Hematopoietic multipotent progenitor cell treated with erythropoietin and hydrocortisone succinate and interleukin-3 and kit ligand, for 15 days (in vitro differentiated cells): ENCODE results near the gene SEMA4D.
A peak's percentile ranks its signal among the peaks of the same experiment; 100 is the strongest.

ENCODE experiments used
- DNase-seq: peaks from one replicate; pipeline ENCODE4 v3.0.0-alpha.2; 2015; ENCODE audit warnings: low spot score

Gene SEMA4D

DNA sequence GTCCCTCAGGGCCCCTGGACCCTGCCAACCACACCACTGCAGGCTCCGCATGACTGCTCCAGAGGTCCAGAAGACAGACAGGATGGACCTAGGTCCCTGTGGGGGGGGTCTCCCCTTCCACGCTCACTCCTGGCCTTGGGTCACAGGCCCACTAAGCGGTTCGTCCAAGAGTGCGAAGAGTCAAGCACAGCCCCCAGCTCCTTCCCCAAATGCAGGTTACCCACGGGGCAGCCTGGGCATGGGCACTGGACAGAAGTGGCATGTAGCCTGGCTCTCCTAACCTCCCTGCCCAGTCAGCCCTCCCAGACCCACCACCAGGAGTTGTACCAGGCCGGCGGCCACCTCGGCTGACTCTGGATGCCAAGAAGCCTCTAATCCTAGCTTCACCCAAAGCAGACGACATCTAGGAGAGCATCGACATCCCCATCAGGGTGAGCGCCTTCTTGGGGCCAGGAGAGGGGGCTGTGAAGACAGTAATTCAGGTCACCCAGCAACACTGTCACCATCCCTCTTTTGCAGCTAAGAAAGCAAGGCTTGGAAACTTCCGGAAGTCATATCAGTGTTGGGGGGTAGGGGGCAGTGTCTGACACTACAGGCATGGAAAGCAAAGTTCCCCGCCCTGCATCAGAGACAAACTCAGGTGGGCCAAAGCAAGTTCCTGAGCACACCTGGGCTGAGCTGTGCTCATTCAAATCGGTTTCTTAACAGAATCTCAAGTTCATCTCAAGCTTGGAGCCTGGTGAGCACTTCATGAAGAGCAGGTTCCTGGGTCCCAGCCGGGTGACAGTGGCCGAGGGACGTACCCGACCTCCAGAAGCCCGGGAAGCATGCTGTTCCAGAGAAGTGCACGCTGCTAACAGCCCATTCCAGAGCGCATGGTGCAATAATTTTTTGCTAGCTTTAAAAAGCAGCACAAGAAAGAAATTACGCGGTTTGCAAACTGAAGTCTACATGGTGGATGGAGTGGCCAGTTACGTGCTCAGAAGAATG is 68.7 kb downstream of the SEMA4D start:
- peak; percentile 50 for DNase-seq

DNA sequence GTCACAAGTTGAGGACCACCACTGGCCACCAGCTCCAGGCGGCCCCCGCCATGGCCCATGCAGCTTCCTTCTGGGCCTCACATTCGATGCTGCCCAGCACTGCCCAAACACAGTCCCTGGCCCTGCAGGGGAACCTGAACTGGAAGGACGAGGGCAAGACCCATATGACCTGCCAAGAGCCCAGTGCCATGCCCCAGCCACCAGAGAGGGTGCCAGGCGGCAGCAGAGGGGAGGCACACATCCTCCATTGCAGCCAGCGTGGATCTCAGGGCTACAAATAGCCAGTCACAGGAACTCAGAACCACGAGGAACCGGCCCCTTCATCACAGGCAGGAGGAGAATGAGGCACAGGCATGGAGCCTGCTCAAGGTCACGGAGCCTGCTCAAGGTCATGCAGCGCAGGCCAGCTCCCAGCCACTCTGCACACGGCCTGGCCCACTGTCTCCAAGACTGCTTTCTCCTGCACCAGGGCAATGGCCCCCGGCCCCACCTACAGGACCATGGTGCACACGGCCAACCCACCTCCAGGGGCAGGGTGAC is 69.6 kb downstream of the SEMA4D start:
- no peak for DNase-seq

- no peak for DNase-seq
Observed at GRCh38 chr9:89427621-89428221, 70.2 kb downstream of the SEMA4D start.

GRCh38 chr9:89426384-89426961 is 71.4 kb downstream of the SEMA4D start:
- DNase-seq: no peak

- no peak for DNase-seq
Observed at GRCh38 chr9:89425921-89426383, 72.0 kb downstream of the SEMA4D start.

DNA sequence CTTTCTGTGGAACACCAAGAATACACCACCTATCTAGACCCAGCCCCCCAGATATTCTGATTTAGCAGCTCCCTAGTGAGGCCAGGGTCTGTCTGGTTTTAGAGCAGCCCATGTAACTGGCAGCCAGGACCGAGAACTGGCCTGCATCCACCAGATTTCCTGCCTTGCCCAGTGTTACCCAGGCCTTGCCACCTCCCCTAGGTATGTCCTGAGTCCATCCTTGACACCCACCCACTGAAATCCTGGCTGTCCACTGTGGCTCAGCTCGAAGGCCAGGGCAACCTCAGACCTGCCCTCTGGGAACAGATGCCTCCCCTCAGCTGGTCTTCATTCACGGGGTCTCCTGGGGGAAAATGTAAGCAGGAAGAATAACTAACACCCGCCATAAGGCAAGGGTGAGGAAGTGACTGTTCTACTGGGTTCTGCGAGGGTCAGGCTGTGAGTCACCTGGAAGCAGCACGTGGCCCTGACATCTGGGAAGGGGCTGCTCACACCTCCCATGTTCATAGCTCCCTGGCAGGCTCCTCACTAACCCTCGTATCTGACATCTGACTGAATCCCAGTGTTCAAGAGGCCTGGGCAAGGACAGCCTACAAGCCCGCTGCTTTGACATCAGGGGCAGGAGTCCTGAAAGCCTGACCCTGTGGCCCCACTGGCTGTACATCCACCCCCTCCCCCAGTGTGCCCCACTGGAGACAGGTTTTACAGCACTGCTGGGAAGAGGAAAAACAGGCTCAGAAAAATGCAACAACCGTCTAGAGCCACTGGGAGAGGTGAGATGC is 72.7 kb downstream of the SEMA4D start:
- DNase-seq: no peak

- peak; percentile 62 for DNase-seq
Observed at GRCh38 chr9:89422151-89422975, 75.5 kb downstream of the SEMA4D start.

GRCh38 chr9:89421595-89421994 is 76.3 kb downstream of the SEMA4D start:
- no peak for DNase-seq

DNA sequence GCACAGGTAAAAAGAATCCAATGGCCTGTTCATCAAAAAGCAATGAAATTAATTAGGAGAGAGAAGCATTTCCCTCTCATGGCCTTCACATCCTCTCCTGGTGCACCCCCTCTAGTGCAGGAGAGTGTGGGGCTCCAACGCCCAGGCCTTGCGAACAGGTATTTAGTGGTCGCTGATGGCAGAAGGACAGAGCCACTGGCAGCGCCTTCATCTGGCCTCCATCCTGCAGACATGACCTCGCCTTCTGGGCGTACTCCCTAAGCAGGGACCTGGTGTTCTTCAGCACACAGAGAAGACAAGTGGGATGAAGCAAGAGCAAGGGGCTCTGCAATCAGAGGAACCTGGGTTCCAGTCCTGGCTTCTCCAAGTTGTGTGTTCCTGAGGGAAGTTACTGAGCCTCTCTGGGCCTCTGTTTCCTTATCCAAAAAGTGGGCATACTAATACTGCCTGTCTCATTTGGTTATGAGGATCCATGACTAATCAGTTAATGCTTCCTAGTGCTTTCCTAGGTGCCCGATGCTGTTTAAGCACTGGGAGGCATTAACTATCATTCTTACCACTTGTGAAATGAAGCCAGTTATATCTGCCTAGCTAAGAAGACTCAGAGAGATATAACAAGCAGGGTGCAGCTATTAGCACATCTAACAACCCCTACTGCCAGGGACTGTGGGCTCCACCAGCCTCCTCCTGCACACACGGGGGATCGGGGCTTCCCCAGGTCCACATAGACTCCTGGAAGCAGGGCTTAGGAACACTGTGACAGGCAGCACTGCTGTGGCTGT is 77.3 kb downstream of the SEMA4D start:
- DNase-seq: peak; percentile 41

- DNase-seq: no peak
Observed at GRCh38 chr9:89419978-89420394, 77.9 kb downstream of the SEMA4D start.

GRCh38 chr9:89418882-89419640 is 78.9 kb downstream of the SEMA4D start:
- no peak for DNase-seq

DNA sequence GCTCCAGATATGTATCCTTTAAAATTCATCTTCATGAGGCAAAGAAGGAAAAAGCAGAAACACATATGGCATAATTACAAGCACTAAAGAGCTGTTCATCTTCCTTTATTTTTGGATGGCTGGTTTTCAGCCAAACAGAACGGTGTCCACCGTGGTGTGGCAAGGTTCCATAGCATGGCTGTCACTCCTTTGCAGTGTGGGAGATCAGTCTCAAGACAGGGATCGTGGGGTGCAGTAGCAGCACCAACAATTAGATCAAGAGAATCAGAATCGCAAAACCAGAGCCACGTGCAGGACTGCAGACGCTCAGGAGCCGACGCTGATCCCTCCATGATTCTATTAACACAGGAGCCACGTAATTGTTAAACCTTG is 79.5 kb downstream of the SEMA4D start:
- DNase-seq: no peak

DNA sequence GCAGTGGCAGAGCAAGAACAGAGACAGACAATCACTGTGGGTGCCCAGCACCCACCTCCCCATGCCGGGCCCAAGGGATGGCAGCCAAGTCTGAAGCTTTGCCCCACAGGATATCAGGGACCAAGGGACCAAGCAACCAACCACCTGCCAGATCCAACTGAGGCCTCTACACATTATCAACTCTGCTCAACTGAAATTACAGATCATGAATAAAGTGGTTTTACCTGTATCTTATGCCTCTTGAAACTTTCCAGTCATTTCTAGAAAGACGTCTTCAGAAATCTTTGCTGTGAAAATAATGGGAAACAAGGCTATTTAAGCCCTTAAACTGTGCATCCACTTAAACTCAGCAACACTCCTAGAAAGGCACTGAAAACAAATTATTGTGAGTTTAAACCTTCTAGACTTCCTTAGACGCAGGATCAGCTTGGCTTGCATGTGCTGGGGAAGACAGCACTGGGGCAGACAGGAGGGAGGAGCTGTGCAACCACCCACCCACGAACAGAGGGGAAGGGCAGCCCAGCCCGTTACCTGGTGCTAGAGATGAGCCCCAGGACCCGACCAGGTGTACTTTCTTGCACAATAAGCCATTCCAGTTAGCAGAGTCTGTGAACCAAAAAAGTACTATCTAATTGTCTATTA is 80.0 kb downstream of the SEMA4D start:
- DNase-seq: no peak

DNA sequence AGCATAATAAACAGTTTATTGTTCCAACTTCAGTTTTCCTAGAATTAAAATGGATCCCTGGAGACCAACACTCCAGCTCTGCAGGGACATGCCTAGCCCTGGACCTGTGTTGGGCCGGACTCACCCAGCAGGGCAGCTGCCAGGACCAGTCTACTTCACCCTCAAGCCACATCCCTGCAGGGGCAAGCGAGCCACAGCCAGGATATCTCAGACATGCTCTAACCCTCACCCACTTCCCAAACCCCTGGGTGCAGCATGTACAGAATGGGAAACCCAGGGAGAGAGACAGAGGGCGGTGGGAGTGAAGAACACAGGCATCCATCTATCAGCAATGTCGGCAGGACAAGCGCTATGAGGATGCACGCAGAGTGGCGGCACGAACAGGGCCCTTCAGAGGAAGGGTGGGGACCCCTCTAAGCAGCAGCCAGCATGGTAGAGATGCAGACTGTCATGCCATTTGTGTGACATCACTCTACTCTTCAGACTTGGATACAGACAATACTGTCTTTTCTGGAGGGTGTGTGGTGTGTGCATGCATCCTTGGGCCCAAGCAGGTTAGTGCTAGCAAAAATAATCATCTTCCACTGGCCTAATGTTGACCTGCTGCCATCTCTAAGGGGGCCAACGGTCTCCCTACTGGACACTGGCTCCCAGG is 83.1 kb downstream of the SEMA4D start:
- no peak for DNase-seq

GRCh38 chr9:89413963-89414638 is 83.8 kb downstream of the SEMA4D start:
- DNase-seq: no peak

GRCh38 chr9:89412951-89413350 is 85.0 kb downstream of the SEMA4D start:
- no peak for DNase-seq

GRCh38 chr9:89412541-89412940 is 85.4 kb downstream of the SEMA4D start:
- DNase-seq: no peak

DNA sequence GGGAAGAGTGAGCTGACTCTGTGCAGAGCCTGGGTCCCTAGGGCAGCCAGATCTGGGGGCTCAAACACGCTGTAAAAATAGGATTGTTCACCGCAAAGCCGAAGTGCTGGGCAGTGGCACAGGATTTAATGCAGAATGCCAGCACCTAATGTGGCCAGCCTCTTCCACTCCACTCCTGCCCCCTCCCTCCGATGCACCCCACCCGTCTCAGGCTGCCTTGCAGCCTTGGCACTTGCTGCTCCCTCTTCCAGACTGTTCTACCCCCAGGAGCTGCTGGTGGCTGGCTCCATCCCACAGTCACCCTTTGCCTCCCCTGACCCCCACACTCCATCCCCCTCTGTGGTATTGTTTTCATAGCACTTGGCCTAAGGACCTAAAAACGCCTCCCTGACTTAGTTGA is 86.2 kb downstream of the SEMA4D start:
- DNase-seq: no peak
